GM12892 (cell line): ENCODE results near the gene UBAP2L.

Experiments
- POLR2A ChIP-seq: IDR thresholded peaks from 2 replicates; pipeline ENCODE4 v1.6.1; 2011; ENCODE audit warnings: low read depth, low read length, control low read depth
- POLR2AphosphoS5 ChIP-seq: IDR thresholded peaks from 2 replicates; pipeline ENCODE4 v1.6.1; 2011; ENCODE audit warnings: low read depth, low read length, control low read depth

GRCh38 chr1:154183046-154183915 lies 37.5 kb upstream of the UBAP2L start:
- peak; percentile 96 for TF ChIP-seq POLR2AphosphoS5
- peak; percentile 97 for TF ChIP-seq POLR2A
